Mucosa of rectum (tissue), 2 donors: ENCODE results near the gene PROK2.

Experiments
- H3K27ac ChIP-seq, 2 donors: one replicate each; pipeline ENCODE4 v1.7.0; 2013; ENCODE audit warnings: inconsistent platforms in 2 of 2, low read depth in 2 of 2, low read length in 2 of 2
- H3K27me3 ChIP-seq, 2 donors: one replicate each; pipeline ENCODE4 v1.7.0; 2013; ENCODE audit warnings: low read length in 2 of 2; ENCODE audit not compliant: control insufficient read depth in 2 of 2, insufficient read depth in 2 of 2
- H3K36me3 ChIP-seq, 2 donors: one replicate each; pipeline ENCODE4 v1.7.0; 2013; ENCODE audit warnings: low read length in 2 of 2; ENCODE audit not compliant: control insufficient read depth in 2 of 2, insufficient read depth in 2 of 2
- H3K4me1 ChIP-seq, 2 donors: one replicate each; pipeline ENCODE4 v1.7.0; 2013; ENCODE audit warnings: low read length in 2 of 2, mild to moderate bottlenecking in 1 of 2; ENCODE audit not compliant: control insufficient read depth in 2 of 2, insufficient read depth in 2 of 2
- H3K4me3 ChIP-seq, 2 donors: one replicate each; pipeline ENCODE4 v1.7.0; 2013; ENCODE audit warnings: low read length in 2 of 2
- H3K9ac ChIP-seq, 2 donors: one replicate each; pipeline ENCODE4 v1.7.0; 2013; ENCODE audit warnings: low read length in 2 of 2, low read depth in 1 of 2, mild to moderate bottlenecking in 1 of 2
- H3K9me3 ChIP-seq, 2 donors: one replicate each; pipeline ENCODE4 v1.7.0; 2013; ENCODE audit warnings: low read length in 2 of 2; ENCODE audit not compliant: control insufficient read depth in 2 of 2
- donor health status: healthy.
- donor health status: Normal muscosa, but diverticular disease.

PROK2 gene

DNA sequence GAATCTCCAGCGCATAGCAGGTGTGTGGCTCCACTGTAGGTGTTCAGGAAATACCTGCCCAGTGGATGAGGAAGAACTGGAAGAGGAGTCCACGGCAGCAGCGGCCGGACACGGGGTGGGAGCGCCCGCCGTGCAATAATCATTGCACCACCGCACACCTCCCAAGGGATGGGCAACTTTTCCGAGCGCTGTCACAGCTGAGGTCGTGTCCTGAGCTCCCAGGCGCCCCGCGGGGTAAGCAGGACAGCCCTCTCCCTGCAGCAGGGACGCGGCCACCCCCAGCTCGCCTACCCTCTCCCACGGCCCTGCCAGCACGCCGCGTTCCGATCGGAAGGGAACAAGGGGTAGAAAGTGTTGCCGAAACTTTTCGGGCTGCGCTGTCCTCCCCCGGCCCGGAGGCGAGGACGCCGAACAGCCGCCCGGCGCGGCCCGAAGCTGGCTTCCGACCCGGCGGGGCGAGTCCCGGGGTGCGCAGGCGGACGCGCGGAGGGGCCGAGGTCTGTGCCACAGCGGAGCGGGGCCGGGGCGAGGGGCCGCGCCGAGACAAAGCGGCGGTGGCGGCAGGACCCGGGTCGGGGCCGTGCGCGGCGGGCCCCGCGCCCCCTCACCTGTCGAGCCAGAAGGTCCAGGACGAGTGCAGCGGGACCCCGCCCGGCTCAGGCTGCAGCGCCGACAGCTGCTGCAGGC lies 60.2 kb downstream of the PROK2 start:
- no peaks in the 10 kb centered on the region for H3K9me3 ChIP-seq
- peaks cover 6 to 18% of the 10 kb centered on the region in 2 donors for H3K4me1 ChIP-seq
- peak overlapping the region; percentile 85 to 93 for H3K4me3 ChIP-seq
- H3K27me3 ChIP-seq: no peaks in the 10 kb centered on the region
- H3K27ac ChIP-seq: peak overlapping the region; percentile 79 to 80
- H3K36me3 ChIP-seq: no peaks in the 10 kb centered on the region
- peak overlapping the region; percentile 79 to 81 for H3K9ac ChIP-seq

- peak overlapping the region; percentile 85 to 93 for H3K4me3 ChIP-seq
- H3K9me3 ChIP-seq: no peaks in the 10 kb centered on the region
- peak overlapping the region; percentile 79 to 81 for H3K9ac ChIP-seq
- no peaks in the 10 kb centered on the region for H3K27me3 ChIP-seq
- H3K36me3 ChIP-seq: no peaks in the 10 kb centered on the region
- peak overlapping the region; percentile 79 to 80 for H3K27ac ChIP-seq
- H3K4me1 ChIP-seq: peaks cover 6 to 12% of the 10 kb centered on the region in 2 donors
These were observed 60.8 kb downstream of the PROK2 start for GRCh38 chr3:71724171-71724453.

DNA sequence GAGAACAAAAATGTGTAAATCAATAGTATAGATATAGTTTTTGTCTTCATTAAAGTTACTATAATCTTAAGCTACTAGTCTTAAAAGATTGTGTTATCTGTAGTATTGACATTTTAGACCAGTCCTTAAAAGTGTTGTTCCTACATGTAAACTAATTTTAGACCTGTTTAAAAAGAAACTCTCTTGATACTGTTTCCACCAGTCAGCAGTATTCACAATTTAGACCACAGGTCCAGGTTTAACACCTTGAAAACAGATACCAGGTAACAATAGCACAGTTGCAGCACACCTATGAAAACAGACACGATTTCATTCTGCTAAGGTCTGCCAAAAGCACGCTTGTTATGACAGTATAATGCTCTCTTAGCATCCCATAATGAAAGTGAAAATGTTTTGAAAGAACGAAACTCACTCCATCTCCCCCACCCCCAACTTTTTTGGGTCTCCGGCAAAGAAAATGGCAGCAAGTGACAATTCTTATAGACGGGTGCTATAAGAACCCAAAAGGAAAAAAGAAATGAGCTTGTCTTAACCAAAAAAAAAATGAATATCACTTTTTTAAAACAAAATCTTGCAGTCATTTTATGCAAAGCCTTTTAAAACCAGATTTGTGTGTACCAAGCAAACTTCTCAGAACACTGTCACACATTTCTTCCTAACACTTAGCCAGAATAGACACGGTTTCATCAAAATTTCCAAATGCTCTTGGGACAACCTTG lies 61.3 kb downstream of the PROK2 start:
- H3K9me3 ChIP-seq: no peaks in the 10 kb centered on the region
- peak overlapping the region in 1 of 2 donors; percentile 79 for H3K27ac ChIP-seq
- H3K4me1 ChIP-seq: peaks cover 6 to 12% of the 10 kb centered on the region in 2 donors
- H3K36me3 ChIP-seq: no peaks in the 10 kb centered on the region
- peak overlapping the region in 1 of 2 donors; percentile 81 for H3K9ac ChIP-seq
- peak overlapping the region; percentile 85 to 93 for H3K4me3 ChIP-seq
- no peaks in the 10 kb centered on the region for H3K27me3 ChIP-seq

DNA sequence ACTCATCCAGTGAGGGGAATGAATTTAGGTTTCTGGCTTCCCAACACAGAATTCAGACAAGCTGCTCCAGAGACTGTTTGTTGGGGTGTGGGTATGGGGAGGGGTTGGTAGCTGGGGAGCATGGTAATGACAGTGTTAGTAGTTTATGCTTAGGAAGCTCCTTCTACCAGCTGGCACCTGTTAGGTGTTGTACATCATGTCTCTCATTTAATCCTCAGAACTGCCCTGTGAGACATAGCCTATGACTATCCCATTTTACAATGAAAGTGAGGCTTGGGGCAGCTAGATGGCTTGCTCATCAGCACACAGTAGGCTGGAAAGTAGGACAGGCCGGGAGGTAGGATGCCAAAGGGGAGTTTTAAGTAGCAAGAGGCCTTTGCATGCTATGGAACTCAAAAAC lies 62.3 kb downstream of the PROK2 start:
- Histone ChIP-seq H3K4me3 (no peak overlapping the region), H3K9ac (no peak overlapping the region), H3K27ac (no peak overlapping the region), H3K27me3 (no peaks in the 10 kb centered on the region), H3K9me3 (no peaks in the 10 kb centered on the region), H3K36me3 (no peaks in the 10 kb centered on the region), H3K4me1 (peaks cover 6 to 12% of the 10 kb centered on the region in 2 donors)
